ENCODE data around the gene KANSL1.
"Not testable (repeated sequence)": the region's sequence is repeated elsewhere in the genome, so short reads cannot be mapped to it uniquely, and the experiment has no call there.

DNA sequence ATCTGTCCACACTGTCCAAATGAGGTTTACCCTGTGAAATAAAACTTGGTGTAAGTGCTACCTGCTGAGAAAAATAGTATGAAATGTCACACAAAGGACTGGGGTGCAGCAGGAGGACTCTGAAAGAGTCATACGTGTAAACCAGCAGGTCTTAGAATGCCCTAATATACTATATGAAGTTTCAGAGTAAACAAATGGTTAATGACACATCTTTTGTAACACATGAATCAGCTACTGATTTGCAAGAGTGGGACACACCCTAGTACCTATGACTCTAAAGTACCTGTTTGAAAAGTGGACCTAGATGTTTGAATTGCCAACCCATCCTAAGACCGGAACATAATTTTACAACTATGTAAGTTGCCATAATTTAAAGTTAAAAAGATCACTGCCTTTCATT is 29.8 kb upstream of the KANSL1 start:
- TF ChIP-seq BRCA1 (IDR thresholded peaks at IDR 0.05; ENCODE audit: low read depth, low read length); MAX (IDR thresholded peaks at IDR 0.05; ENCODE audit: low read depth, low read length); CTCF (IDR thresholded peaks at IDR 0.05 in 2 of 3, conservative IDR thresholded peaks at IDR 0.05 in 1 of 3; ENCODE audit: control insufficient read depth in 2 of 3, extremely low read depth in 1 of 3, insufficient read depth in 1 of 3, low read depth in 3 of 3, low read length in 3 of 3); ZBTB33 (IDR thresholded peaks at IDR 0.05); YY1 (IDR thresholded peaks at IDR 0.05; ENCODE audit: low read depth, low read length); REST (IDR thresholded peaks at IDR 0.05; ENCODE audit: low read depth, low read length): not testable (repeated sequence)
- TF ChIP-seq, protein P1, sequence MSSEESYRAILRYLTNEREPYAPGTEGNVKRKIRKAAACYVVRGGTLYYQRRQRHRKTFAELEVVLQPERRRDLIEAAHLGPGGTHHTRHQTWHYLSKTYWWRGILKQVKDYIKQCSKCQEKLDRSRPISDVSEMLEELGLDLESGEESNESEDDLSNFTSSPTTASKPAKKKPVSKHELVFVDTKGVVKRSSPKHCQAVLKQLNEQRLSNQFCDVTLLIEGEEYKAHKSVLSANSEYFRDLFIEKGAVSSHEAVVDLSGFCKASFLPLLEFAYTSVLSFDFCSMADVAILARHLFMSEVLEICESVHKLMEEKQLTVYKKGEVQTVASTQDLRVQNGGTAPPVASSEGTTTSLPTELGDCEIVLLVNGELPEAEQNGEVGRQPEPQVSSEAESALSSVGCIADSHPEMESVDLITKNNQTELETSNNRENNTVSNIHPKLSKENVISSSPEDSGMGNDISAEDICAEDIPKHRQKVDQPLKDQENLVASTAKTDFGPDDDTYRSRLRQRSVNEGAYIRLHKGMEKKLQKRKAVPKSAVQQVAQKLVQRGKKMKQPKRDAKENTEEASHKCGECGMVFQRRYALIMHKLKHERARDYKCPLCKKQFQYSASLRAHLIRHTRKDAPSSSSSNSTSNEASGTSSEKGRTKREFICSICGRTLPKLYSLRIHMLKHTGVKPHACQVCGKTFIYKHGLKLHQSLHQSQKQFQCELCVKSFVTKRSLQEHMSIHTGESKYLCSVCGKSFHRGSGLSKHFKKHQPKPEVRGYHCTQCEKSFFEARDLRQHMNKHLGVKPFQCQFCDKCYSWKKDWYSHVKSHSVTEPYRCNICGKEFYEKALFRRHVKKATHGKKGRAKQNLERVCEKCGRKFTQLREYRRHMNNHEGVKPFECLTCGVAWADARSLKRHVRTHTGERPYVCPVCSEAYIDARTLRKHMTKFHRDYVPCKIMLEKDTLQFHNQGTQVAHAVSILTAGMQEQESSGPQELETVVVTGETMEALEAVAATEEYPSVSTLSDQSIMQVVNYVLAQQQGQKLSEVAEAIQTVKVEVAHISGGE (CRISPR knock-in tag; IDR thresholded peaks at IDR 0.05), result not testable (repeated sequence)
